Measurements from ENCODE around the gene INTS1.

The INTS1 gene

GRCh38 chr7:1542841-1543747 is 38.9 kb upstream of the INTS1 start:
- DNase-seq: no peak

GRCh38 chr7:1542329-1542728 is 38.1 kb upstream of the INTS1 start:
- DNase-seq: no peak

- no peak for DNase-seq
Observed at GRCh38 chr7:1541431-1542162, 37.4 kb upstream of the INTS1 start.

GRCh38 chr7:1540776-1541271 is 36.6 kb upstream of the INTS1 start:
- no peak for DNase-seq

- no peak for DNase-seq
Observed at GRCh38 chr7:1539882-1540775, 35.9 kb upstream of the INTS1 start.

- DNase-seq: no peak
Observed at GRCh38 chr7:1539181-1539881, 35.1 kb upstream of the INTS1 start.

GRCh38 chr7:1538544-1539180 is 34.5 kb upstream of the INTS1 start:
- DNase-seq: no peak

GRCh38 chr7:1537535-1538412 is 33.6 kb upstream of the INTS1 start:
- no peak for DNase-seq

GRCh38 chr7:1536743-1537534 is 32.8 kb upstream of the INTS1 start:
- no peak for DNase-seq

- no peak for DNase-seq
Observed at GRCh38 chr7:1536455-1536742, 32.2 kb upstream of the INTS1 start.

- no peak for DNase-seq
Observed at GRCh38 chr7:1535701-1536454, 31.7 kb upstream of the INTS1 start.

- no peak for DNase-seq
Observed at GRCh38 chr7:1535100-1535458, 30.9 kb upstream of the INTS1 start.

GRCh38 chr7:1534330-1535099 is 30.3 kb upstream of the INTS1 start:
- DNase-seq: no peak

GRCh38 chr7:1533547-1534329 is 29.5 kb upstream of the INTS1 start:
- DNase-seq: no peak

GRCh38 chr7:1533255-1533546 is 29.0 kb upstream of the INTS1 start:
- DNase-seq: no peak

GRCh38 chr7:1532456-1533254 is 28.5 kb upstream of the INTS1 start:
- DNase-seq: no peak

GRCh38 chr7:1531979-1532455 is 27.8 kb upstream of the INTS1 start:
- no peak for DNase-seq

Measured in SHP77 treated with DMSO at 0.1 percent for 48 hours (cell line).